Vagina (tissue), 2 donors: ENCODE results near the gene ZNF552. TPM values are rescaled to one million over a fixed set of nuclear protein-coding genes. Genes with fewer than 3 reads are reported as not detected.

Source experiments
- DNase-seq, 2 donors: peaks; one replicate each; pipeline ENCODE4 v3.0.0-alpha.2; 2017; ENCODE audit errors: extremely low spot score in 2 of 2
- H3K27ac ChIP-seq: fragments of 200-600 bp; sonication (generic); one replicate; pipeline ENCODE4 v1.5.1; 2019
- H3K27me3 ChIP-seq: fragments of 200-600 bp; sonication (generic); one replicate; pipeline ENCODE4 v1.5.1; 2019
- H3K36me3 ChIP-seq, 2 donors: fragments of 200-600 bp; sonication (generic); one replicate each; pipeline ENCODE4 v1.5.1; 2017 to 2019
- H3K4me1 ChIP-seq: fragments of 200-600 bp; sonication (generic); one replicate; pipeline ENCODE4 v1.5.1; 2019
- H3K4me3 ChIP-seq, 2 donors: fragments of 200-600 bp; sonication (generic); 1 replicate in 1 of 2; 2 replicates in 1 of 2; pipeline ENCODE4 v1.5.1; 2016 to 2019
- H3K9me3 ChIP-seq: fragments of 200-600 bp; sonication (generic); one replicate; pipeline ENCODE4 v1.5.1; 2019
- CTCF ChIP-seq, 3 experiments: fragments of 450-650 bp in 2 of 3; fragments of 200-600 bp in 1 of 3; sonication (generic) in 1 of 3; IDR thresholded peaks; one replicate each; pipeline ENCODE4 v1.5.1; 2017 to 2019; ENCODE audit warnings: antibody characterized with exemption in 3 of 3, mild to moderate bottlenecking in 2 of 3, moderate library complexity in 2 of 3
- POLR2A ChIP-seq, 2 donors: fragments of 450-650 bp; IDR thresholded peaks; one replicate each; pipeline ENCODE4 v1.6.1; 2017; ENCODE audit warnings: antibody characterized with exemption in 2 of 2, mild to moderate bottlenecking in 2 of 2, moderate library complexity in 2 of 2
- POLR2AphosphoS5 ChIP-seq, 2 donors: sonication (generic); formaldehyde crosslinking; IDR thresholded peaks; one replicate each; pipeline ENCODE4 v1.9.0; 2017; ENCODE audit warnings: antibody characterized with exemption in 2 of 2, mild to moderate bottlenecking in 2 of 2, low read depth in 1 of 2; ENCODE audit not compliant: insufficient read depth in 1 of 2
- intact Hi-C: fragments of 100-400 bp; cut with DNase I; formaldehyde crosslinking; loops from one replicate; pipeline ENCODE4 v1.15.1; 2023
- total RNA-seq: library from RNA; depleted of rRNA; stranded (reverse); fragments of >200 nt; gene quantifications from one replicate; pipeline ENCODE4 v1.2.3, GENCODE V29; 2016

Gene ZNF552
- total RNA-seq, 1 donor from 2014 or later, result 24.1 TPM

DNA sequence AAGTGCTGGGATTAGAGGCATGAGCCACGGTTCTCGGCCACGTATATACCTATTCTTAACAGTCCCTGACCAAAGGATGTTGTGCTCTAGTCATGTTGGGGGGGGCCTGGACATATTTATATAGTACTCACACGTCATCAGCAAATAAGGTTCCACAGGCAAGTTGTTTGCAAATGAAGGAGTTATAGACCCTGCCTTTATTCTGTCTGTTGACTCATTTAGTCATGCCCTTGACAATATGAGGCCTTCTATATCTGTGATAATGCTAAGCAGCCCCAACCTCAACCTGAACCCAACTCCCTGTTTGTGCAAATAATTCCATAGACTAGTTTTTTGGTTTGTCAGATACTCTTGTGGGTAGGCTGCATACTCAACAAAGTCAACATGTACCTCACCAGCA, 36.4 kb downstream of the ZNF552 start:
- Histone ChIP-seq H3K27me3 (no peaks in the 10 kb centered on the region), H3K27ac (no peak overlapping the region), H3K36me3 (peaks cover 11 to 88% of the 10 kb centered on the region in 2 donors), H3K9me3 (peaks cover 73% of the 10 kb centered on the region), H3K4me3 (no peak overlapping the region), H3K4me1 (no peaks in the 10 kb centered on the region)
- DNase-seq, result no peak
- no peak for TF ChIP-seq CTCF (IDR thresholded peaks at IDR 0.05)
- no peak for TF ChIP-seq POLR2AphosphoS5 (IDR thresholded peaks at IDR 0.05; ENCODE audit: insufficient read depth in 1 of 2, low read depth in 1 of 2)
- no peak for TF ChIP-seq POLR2A (IDR thresholded peaks at IDR 0.05)
- intact Hi-C loops, result no loop called here

GRCh38 chr19:57776764-57777296, 37.9 kb downstream of the ZNF552 start:
- Histone ChIP-seq H3K4me1 (no peaks in the 10 kb centered on the region), H3K27ac (no peak overlapping the region), H3K36me3 (peaks cover 11 to 89% of the 10 kb centered on the region in 2 donors), H3K9me3 (peaks cover 60% of the 10 kb centered on the region), H3K4me3 (no peak overlapping the region), H3K27me3 (no peaks in the 10 kb centered on the region)
- TF ChIP-seq POLR2AphosphoS5 (IDR thresholded peaks at IDR 0.05; ENCODE audit: insufficient read depth in 1 of 2, low read depth in 1 of 2) (no peak), POLR2A (IDR thresholded peaks at IDR 0.05) (no peak), CTCF (IDR thresholded peaks at IDR 0.05) (no peak)
- DNase-seq, result no peak
- intact Hi-C loops, result no loop called here

GRCh38 chr19:57773488-57773887, 41.2 kb downstream of the ZNF552 start:
- intact Hi-C loops, result no loop called here
- H3K27me3 ChIP-seq, result no peaks in the 10 kb centered on the region
- DNase-seq, result no peak
- H3K4me1 ChIP-seq, result no peaks in the 10 kb centered on the region
- H3K27ac ChIP-seq, result no peak overlapping the region
- TF ChIP-seq POLR2AphosphoS5 (IDR thresholded peaks at IDR 0.05; ENCODE audit: insufficient read depth in 1 of 2, low read depth in 1 of 2), result no peak
- TF ChIP-seq CTCF (IDR thresholded peaks at IDR 0.05), result no peak
- no peak for TF ChIP-seq POLR2A (IDR thresholded peaks at IDR 0.05)
- H3K36me3 ChIP-seq, result peaks cover 0 to 72% of the 10 kb centered on the region in 2 donors
- no peak overlapping the region for H3K4me3 ChIP-seq
- H3K9me3 ChIP-seq, result peaks cover 38% of the 10 kb centered on the region

GRCh38 chr19:57771417-57771816, 43.3 kb downstream of the ZNF552 start:
- TF ChIP-seq POLR2AphosphoS5 (IDR thresholded peaks at IDR 0.05; ENCODE audit: insufficient read depth in 1 of 2, low read depth in 1 of 2) (no peak), POLR2A (IDR thresholded peaks at IDR 0.05) (no peak), CTCF (IDR thresholded peaks at IDR 0.05) (no peak)
- Histone ChIP-seq H3K27me3 (no peaks in the 10 kb centered on the region), H3K4me1 (no peaks in the 10 kb centered on the region), H3K9me3 (peaks cover 17% of the 10 kb centered on the region), H3K27ac (no peak overlapping the region), H3K4me3 (no peak overlapping the region), H3K36me3 (peaks cover 0 to 57% of the 10 kb centered on the region in 2 donors)
- no peak for DNase-seq
- intact Hi-C loops, result no loop called here

DNA sequence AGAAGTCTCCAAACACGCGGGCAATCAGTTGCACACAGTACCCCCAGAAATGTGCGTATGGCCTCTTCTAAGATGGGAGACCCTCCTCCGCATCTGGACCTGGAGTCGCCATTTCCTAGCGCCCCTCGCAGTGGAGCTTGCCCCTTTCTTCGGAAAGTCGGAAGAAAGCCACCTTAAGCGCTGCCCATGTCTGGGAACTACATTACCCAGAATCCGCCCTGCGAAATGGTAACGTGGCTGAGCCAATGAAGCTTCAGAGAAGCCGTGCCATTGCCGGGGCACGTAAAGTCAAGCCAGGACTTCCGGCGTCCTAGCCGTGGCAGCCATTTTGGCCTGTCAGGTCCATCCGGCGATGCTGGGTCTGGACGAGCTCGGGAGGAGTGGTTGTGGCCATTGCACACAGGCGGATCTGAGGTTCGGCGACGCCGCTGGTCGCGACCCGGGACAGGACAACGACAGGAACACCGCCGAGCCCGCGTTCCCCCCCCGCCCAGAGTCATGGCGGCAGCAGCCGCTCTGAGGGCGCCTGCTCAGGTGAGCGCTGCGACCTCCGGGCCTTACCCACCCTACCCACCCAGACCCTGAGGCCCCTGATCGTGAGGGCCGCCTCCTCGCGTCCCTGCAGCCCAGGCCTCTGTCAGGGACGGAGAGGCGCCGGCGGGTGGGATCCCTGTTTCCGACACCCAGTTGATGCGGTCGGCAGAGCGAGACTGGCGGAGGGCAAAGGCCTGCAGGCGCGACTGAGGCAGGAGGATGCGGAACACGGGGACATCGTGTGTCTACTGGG, 45.2 kb downstream of the ZNF552 start, which contains the start of gene ZNF586:
TSS of gene ZNF586 (plus strand) at position 332 of the 787 bp plus-strand sequence. CDS start at position 499, 167 bp downstream.
- H3K4me3 ChIP-seq, result peak within 1 kb of the TSS; percentile 60 to 68
- TF ChIP-seq CTCF (IDR thresholded peaks at IDR 0.05) (no peak), POLR2AphosphoS5 (IDR thresholded peaks at IDR 0.05; ENCODE audit: insufficient read depth in 1 of 2, low read depth in 1 of 2) (peak; percentile 78 to 97)
- peak within 1 kb of the TSS; percentile 66 for H3K27ac ChIP-seq
- DNase-seq, result no peak
- H3K9me3 ChIP-seq, result peaks cover 11% of the 10 kb centered on the region
- peaks cover 0 to 48% of the 10 kb centered on the region in 2 donors for H3K36me3 ChIP-seq
- H3K27me3 ChIP-seq, result no peaks in the 10 kb centered on the region
- intact Hi-C loops, result no loop called here
- H3K4me1 ChIP-seq, result no peaks in the 10 kb centered on the region
